Epithelial cell of proximal tubule (primary cell): ENCODE results near the gene FEN1. TPM values are rescaled to one million over a fixed set of nuclear protein-coding genes. Genes with fewer than 3 reads are reported as not detected.
A peak's percentile ranks its signal among the peaks of the same experiment; 100 is the strongest.

Source experiments
- DNase-seq: peaks from one replicate; pipeline ENCODE4 v3.0.0-alpha.2; 2011; ENCODE audit warnings: low read depth
- H3K4me3 ChIP-seq: 2 replicates; pipeline ENCODE4 v1.5.1; 2011; ENCODE audit warnings: low read depth, mild to moderate bottlenecking, low read length
- CTCF ChIP-seq: conservative IDR thresholded peaks from 2 replicates; pipeline ENCODE4 v1.5.1; 2012; ENCODE audit warnings: low read depth, mild to moderate bottlenecking, low read length
- total RNA-seq: library from RNA; depleted of rRNA; stranded (reverse); fragments of >200 nt; gene quantifications from 2 replicates; pipeline ENCODE4 v1.2.3, GENCODE V29; 2015

FEN1 gene
- total RNA-seq, 1 donor from 2014 or later: 70.6 TPM

- H3K4me3 ChIP-seq: peak overlapping the region; percentile 86
- TF ChIP-seq CTCF: no peak
- DNase-seq: no peak
Measured at GRCh38 chr11:61752925-61753521, 39.7 kb upstream of the FEN1 start.

GRCh38 chr11:61753672-61754071 is 39.0 kb upstream of the FEN1 start:
- peak overlapping the region; percentile 86 for H3K4me3 ChIP-seq
- no peak for DNase-seq
- no peak for TF ChIP-seq CTCF

GRCh38 chr11:61754534-61755482 is 37.9 kb upstream of the FEN1 start:
- DNase-seq: no peak
- no peak for TF ChIP-seq CTCF
- no peak overlapping the region for H3K4me3 ChIP-seq

GRCh38 chr11:61756147-61756451 is 36.6 kb upstream of the FEN1 start:
- no peak for DNase-seq
- H3K4me3 ChIP-seq: peak overlapping the region; percentile 36
- TF ChIP-seq CTCF: no peak

- no peak for DNase-seq
- TF ChIP-seq CTCF: no peak
- peak overlapping the region; percentile 36 for H3K4me3 ChIP-seq
Measured at GRCh38 chr11:61756452-61757212, 36.1 kb upstream of the FEN1 start.

GRCh38 chr11:61757213-61757862 is 35.4 kb upstream of the FEN1 start:
- no peak for DNase-seq
- TF ChIP-seq CTCF: no peak
- peak overlapping the region; percentile 36 for H3K4me3 ChIP-seq
